Ovary (tissue), 9 donors: ENCODE data around the gene PLXNA2. TPM values are rescaled to one million over a fixed set of nuclear protein-coding genes. Genes with fewer than 3 reads are reported as not detected.

Experiments
- DNase-seq, 5 donors: peaks; one replicate each; pipeline ENCODE4 v3.0.0-alpha.2; 2019 to 2020
- H3K27ac ChIP-seq, 2 donors: fragments of 200-600 bp; one replicate each; pipeline versions ENCODE4 v1.5.1 to v1.8.0; 2019 to 2022
- H3K27me3 ChIP-seq: fragments of 200-600 bp; one replicate; pipeline ENCODE4 v1.8.0; 2022
- H3K36me3 ChIP-seq: fragments of 200-600 bp; sonication (generic); one replicate; pipeline ENCODE4 v1.5.1; 2019
- H3K4me1 ChIP-seq: one replicate; pipeline ENCODE4 v1.8.1; 2013; ENCODE audit warnings: mild to moderate bottlenecking, moderate library complexity; ENCODE audit not compliant: insufficient read depth
- H3K4me3 ChIP-seq: fragments of 200-600 bp; sonication (generic); one replicate; pipeline ENCODE4 v1.5.1; 2017
- H3K9me3 ChIP-seq, 2 donors: fragments of 200-600 bp in 1 of 2; sonication (generic) in 1 of 2; one replicate each; pipeline versions ENCODE4 v1.5.1 to v1.8.1; 2013 to 2019; ENCODE audit warnings: mild to moderate bottlenecking in 1 of 2, moderate library complexity in 1 of 2
- CTCF ChIP-seq, 3 donors: fragments of 450-650 bp in 2 of 3; fragments of 200-600 bp in 1 of 3; IDR thresholded peaks; one replicate each; pipeline versions ENCODE4 v1.5.1 to v1.8.0; 2016 to 2022; ENCODE audit warnings: antibody characterized with exemption in 3 of 3, mild to moderate bottlenecking in 1 of 3
- EP300 ChIP-seq: sonication (generic); formaldehyde crosslinking; IDR thresholded peaks from one replicate; pipeline ENCODE4 v1.6.1; 2017; ENCODE audit warnings: antibody characterized with exemption
- POLR2A ChIP-seq: fragments of 450-650 bp; IDR thresholded peaks from one replicate; pipeline ENCODE4 v1.6.1; 2017; ENCODE audit warnings: antibody characterized with exemption, mild to moderate bottlenecking, moderate library complexity
- WGBS, 3 donors: extraction: QIAGEN DNeasy Blood & Tissue Kit in 1 of 3; methylation state at CpG; one replicate each; pipeline versions ENCODE4 v1.1.5 to v1.1.7; 2013 to 2017; 5-methylcytosine and 5-hydroxymethylcytosine counted together
- intact Hi-C, 4 donors: fragments of 100-400 bp; cut with DNase I; formaldehyde crosslinking; loops; one replicate each; pipeline versions ENCODE4 v1.11.0 to v1.15.1; 2022 to 2023
- polyA plus RNA-seq, 2 donors: library from polyadenylated mRNA; stranded (reverse); fragments of 200-250 nt in 1 of 2; fragments of 350-450 nt in 1 of 2; fragmentation: Illumina TruSeq in 1 of 2; extraction: RNeasy Lipid Tissue Mini Kit (QIAGEN cat#74804) in 1 of 2; gene quantifications; one replicate each; pipeline ENCODE4 v1.2.3, GENCODE V29; 2013 to 2014
- total RNA-seq, 7 donors: library from RNA; depleted of rRNA in 2 of 7; stranded (reverse); fragments of >200 nt in 2 of 7; fragmentation: NEBNext Ultra II Directional in 3 of 7; extraction: Animal tissue kit (Norgen Biotek cat#: 25700) in 3 of 7; gene quantifications; one replicate each; pipeline versions ENCODE4 v1.1.0 to v1.2.4, GENCODE V29; 2016 to 2023
- donor health status: DM: no; HTN: no; CAD: no; lungs with moderate emphysema.
- donor health status: DM: no; HTN: no; CAD: no.
- donor health status: Bipolar disorder and iron deficiency.
- donor health status: DM: yes; HTN: yes; CAD: no.
- donor health status: DM: no; HTN: no; CAD: no.
- donor health status: DM: yes; HTN: yes; CAD: no.

The PLXNA2 gene
- total and polyA plus RNA-seq, 9 donors = 10.7 to 71.5 (median 44.0) TPM

GRCh38 chr1:208242146-208242545 lies 2.0 kb downstream of the PLXNA2 start:
- intact Hi-C loops = loop anchor here (5.0 to 10.0 kb wide), 10 partner anchors 107 to 357 kb away; no protein-coding TSS in a partner anchor
- TF ChIP-seq EP300 (no peak), CTCF (IDR thresholded peaks at IDR 0.05) (no peak), POLR2A (no peak)
- 77 to 79% (median 78%) methylated on average over 3 of the region's 3 CpGs for WGBS, 3 donors
- Histone ChIP-seq H3K27me3 (no peaks in the 10 kb centered on the region), H3K9me3 (no peaks in the 10 kb centered on the region), H3K36me3 (no peaks in the 10 kb centered on the region), H3K4me1 (peaks cover 16% of the 10 kb centered on the region), H3K27ac (peak overlapping the region; percentile 40 to 80), H3K4me3 (peak overlapping the region; percentile 71)
- DNase-seq = no peak

- peak overlapping the region in 1 of 2 donors; percentile 80 for H3K27ac ChIP-seq
- intact Hi-C loops = loop anchor here (5.0 to 10.0 kb wide), 10 partner anchors 107 to 357 kb away; no protein-coding TSS in a partner anchor
These were observed 2.7 kb downstream of the PLXNA2 start for GRCh38 chr1:208241512-208241911.

GRCh38 chr1:208240662-208241355 lies 3.4 kb downstream of the PLXNA2 start:
- no peaks in the 10 kb centered on the region for H3K36me3 ChIP-seq
- 65 to 73% (median 73%) methylated on average over 3 of the region's 3 CpGs for WGBS, 3 donors
- DNase-seq = peak in 1 of 5 donors; percentile 7
- peaks cover 27% of the 10 kb centered on the region for H3K4me1 ChIP-seq
- intact Hi-C loops = loop anchor here (5.0 to 10.0 kb wide), 10 partner anchors 106 to 356 kb away; no protein-coding TSS in a partner anchor
- TF ChIP-seq POLR2A = no peak
- no peak for TF ChIP-seq EP300
- peak overlapping the region; percentile 71 for H3K4me3 ChIP-seq
- no peaks in the 10 kb centered on the region for H3K9me3 ChIP-seq
- no peaks in the 10 kb centered on the region for H3K27me3 ChIP-seq
- peak overlapping the region in 1 of 2 donors; percentile 40 for H3K27ac ChIP-seq

More at GRCh38 chr1:208241512-208241911, 2.7 kb downstream of the PLXNA2 start:
- Histone ChIP-seq H3K27me3 (no peaks in the 10 kb centered on the region), H3K9me3 (no peaks in the 10 kb centered on the region), H3K4me1 (peaks cover 21% of the 10 kb centered on the region), H3K4me3 (peak overlapping the region; percentile 71), H3K36me3 (no peaks in the 10 kb centered on the region)
- TF ChIP-seq CTCF (IDR thresholded peaks at IDR 0.05) = no peak
- WGBS, 3 donors = 53 to 61% (median 53%) methylated on average over 5 of the region's 5 CpGs
- DNase-seq = no peak

- Histone ChIP-seq H3K9me3 (no peaks in the 10 kb centered on the region), H3K36me3 (no peaks in the 10 kb centered on the region), H3K4me1 (peaks cover 35% of the 10 kb centered on the region), H3K27ac (peak overlapping the region in 1 of 2 donors; percentile 40), H3K27me3 (no peaks in the 10 kb centered on the region), H3K4me3 (no peak overlapping the region)
- intact Hi-C loops = loop anchor here (5.0 to 10.0 kb wide), 12 partner anchors 37 to 355 kb away; no protein-coding TSS in a partner anchor
- TF ChIP-seq CTCF (IDR thresholded peaks at IDR 0.05) = no peak
- no peak for TF ChIP-seq POLR2A
- TF ChIP-seq EP300 = no peak
- peak in 1 of 5 donors; percentile 14 for DNase-seq
- 71 to 75% (median 71%) methylated on average over 10 of the region's 10 CpGs for WGBS, 3 donors
These were observed 4.5 kb downstream of the PLXNA2 start for GRCh38 chr1:208239473-208240381.
